ENCODE data around the gene WDR5.
"Not testable (repeated sequence)": the region's sequence is repeated elsewhere in the genome, so short reads cannot be mapped to it uniquely, and the experiment has no call there.

Gene WDR5

DNA sequence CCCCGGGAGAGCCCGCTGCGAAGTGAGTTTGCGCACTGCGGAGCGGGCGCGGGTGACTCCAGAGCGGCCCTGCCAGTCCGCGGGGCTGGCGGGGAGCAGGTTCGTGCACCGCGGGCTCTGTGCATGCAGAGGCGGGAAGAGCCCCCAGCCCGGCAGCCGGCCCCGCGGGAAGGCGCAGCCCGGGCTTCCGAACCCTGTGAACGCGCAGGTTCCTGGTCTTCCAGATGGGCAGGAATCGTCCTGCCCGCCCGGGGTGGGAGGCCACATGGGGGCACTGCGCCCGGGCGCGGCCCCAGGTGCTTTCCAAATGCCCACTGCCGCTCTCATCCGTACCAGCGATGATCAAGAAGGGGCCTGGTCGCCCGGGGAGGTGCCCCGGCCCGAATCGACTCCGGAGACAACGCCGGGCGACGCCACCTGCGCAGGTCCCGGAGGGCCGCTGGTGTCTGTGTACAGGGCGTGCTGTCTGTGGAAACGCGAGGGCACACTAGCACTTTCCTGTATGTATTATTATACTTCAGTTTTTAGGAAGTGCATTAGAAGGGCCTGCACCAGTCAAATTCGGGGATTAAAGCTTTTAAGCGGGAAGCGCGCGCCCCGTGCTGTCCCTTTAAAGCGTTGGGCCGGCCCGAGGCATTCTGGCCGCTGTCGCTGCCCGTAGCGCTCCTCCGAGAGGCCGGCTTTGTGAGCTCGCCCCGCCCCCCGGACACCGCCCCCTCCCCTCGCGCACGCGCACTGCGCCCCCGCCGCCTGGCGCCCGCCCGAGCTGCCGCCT, at the start of gene WDR5:
WDR5 (plus strand) TSS at position 740 of the 775 bp plus-strand sequence. CDS start 3,796 bp downstream, outside the sequence.
- DNase-seq, result peak; percentile 83

DNA sequence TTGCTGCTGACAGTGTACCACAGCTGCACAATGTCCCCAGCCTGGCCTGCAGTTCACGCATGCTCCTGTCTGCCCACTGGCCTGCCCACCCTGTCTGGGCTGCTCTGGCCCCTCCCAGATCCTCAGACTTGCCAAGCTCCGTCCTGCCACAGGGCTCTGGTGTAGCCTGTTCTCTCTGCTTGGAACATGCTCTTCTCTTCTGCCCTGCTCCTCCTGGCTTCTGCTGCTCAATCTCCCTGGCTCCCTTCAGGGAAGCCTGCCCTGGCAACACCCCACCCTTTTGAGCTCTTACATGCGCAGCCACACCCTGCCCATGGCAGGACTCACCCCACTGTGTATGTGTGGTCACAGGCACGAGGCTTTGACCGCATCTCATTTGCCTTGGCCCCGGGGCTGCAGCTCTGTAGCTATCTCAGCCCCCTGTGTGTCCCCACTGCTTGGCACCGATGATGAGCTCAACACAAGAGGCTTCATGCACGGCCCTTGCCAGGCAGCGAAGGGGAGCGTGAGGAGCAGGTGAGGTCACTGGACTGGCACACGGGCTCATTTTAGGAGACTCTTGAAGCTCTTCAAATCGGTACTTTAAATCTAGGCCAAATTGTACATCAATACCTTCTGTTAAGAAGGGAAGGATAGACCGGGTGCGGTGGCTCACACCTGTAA, 47.7 kb upstream of the WDR5 start:
- DNase-seq, result no peak

DNA sequence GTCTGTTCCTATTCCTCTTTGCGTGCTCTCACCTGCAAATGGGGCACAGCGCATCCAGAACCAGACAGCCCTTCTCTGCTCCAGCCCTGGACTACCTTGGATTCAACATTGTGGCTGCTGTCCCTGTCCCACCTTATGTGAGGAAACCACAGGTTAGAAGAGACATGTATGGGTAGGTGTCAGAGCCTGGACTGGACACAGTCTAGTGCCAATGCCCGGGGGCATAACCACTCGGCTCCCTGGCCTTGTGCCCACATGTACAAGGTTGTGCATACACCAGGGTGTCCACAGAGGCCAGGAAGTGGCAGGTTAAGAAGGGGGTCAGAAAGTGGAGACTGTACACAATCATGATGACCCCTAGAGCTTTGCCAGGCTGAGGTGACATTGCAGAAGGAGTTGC, 45.9 kb upstream of the WDR5 start:
- DNase-seq, result no peak

DNA sequence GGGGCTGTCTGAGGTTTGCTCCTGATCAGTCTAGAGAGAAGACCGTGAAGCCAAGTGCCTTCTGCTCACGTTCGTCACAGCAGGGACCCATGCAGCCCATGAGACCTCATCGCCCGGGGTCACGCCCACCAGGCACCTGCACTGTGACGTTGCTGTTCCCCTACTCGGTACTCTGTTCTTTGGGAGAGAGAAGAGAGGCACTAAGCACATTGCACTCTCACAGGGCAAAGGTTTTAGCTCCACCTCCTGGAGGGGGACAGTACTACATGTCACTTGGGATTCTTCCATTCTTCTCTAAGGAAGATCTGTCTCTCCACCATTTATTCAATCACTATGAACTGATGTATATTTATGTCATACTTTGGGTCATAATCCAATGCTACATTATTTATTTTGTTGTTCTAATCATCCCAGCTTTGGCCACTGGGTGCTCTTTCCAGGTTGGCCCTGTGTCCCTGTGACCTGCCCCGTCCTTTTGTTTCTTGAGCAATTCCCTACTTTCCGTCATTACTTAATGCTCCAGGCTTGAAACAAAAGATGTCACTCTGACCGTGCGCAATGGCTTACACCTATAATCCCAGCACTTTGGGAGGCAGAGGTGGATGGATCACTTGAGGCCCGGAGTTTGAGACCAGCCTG, 36.6 kb upstream of the WDR5 start:
- DNase-seq, result peak; percentile 48

DNA sequence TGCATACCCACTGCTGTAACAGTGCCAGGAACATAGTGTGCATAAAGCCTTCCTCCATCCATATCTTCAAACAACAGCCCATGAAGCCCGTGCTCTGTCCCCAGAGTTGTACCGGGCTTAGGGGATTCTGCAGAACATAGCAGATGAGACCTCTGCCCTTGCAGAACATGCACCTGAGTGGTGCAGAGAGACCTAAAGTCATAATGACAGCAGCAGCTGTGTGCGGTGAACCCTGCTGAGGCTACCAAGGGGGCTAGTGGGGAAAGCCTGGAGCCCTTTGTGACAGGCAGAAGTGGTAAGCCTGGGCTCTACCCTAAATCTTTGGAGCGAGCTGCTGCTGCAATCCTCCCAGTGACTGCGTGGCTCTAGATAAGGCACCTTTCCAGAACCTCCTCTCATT, 35.8 kb upstream of the WDR5 start:
- no peak for DNase-seq

DNA sequence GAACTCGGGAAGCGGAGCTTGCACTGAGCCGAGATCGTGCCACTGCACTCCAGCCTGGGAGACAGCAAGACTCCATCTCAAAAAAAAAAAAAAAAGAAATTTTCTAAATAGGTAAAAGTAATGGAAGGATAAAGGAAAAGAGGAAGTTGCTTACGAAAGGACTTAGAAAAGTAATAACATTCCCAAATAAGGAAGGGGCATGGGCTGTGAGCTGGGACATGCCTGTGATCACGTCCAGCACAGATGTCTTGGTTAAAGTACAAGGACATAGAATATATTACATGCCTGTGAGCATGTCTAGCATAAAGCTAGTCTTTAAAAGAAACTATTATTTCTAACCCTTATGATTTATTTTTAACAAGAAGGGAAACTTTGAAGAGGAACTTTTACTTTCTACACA, 34.7 kb upstream of the WDR5 start:
- DNase-seq, result not testable (repeated sequence)

DNA sequence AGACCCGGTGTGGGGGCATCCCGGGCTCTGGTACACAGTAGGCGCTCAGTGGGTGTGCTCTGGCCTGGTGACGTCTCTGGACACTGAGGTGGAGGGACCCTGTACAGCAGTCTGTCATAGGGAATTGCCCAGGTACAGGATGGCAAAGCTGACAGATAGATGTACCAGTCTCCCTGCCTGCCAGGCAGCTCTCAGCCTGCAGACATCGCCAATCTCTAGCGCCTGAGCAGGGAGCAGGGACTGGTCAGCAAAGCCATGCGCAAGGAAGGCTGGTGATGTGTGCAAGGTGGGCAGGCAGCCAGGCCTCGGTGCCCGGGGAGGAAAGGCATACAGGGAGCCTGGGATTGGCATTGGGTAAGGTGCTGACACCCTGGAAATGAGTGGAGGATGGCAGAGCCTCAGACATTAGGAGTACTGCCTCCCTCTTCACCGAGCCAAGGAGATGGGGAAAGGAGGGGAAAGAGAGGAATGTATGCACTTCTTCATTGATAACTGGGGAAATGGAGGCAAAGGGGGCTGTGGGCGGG, 34.2 kb upstream of the WDR5 start:
- no peak for DNase-seq

DNA sequence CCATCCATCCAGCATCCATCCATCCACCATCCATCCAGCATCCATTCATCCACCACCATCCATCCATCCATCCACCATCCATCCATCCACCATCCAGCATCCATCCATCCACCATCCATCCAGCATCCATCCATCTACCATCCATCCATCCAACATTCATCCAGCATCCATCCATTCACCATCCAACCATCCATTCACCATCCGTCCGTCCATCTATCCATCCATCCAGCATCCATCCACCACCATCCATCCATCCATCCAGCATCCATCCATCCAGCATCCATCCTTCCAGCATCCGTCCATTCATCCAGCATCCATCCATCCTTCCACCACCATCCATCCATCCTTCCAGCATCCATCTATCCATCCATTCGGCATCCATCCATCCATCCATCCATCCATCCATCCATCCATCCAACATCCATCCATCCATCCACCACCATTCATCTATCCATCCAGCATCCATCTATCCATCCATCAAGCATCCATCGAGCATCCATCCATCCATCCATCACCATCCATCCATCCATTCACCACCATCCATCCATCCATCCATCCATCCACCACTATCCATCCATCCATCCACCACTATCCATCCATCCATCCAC, 32.4 kb upstream of the WDR5 start:
- DNase-seq, result no peak

DNA sequence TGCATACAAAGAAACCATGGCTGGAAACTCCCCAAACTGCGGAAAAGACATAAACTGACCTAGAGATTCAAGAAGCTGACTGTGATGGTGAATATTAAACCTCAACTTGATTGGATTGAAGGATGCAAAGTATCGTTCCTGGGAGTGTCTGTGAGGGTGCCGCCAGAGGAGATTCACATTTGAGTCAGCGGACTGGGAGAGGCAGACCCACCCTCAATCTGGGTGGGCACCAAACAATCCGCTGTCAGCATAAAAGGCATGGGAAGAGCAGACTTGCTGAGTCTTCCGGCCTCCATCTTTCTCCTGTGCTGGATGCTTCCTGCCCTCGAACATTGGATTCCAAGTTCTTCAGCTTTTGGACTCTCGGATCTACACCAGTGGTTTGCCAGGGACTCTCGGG, 24.8 kb upstream of the WDR5 start:
- no peak for DNase-seq

DNA sequence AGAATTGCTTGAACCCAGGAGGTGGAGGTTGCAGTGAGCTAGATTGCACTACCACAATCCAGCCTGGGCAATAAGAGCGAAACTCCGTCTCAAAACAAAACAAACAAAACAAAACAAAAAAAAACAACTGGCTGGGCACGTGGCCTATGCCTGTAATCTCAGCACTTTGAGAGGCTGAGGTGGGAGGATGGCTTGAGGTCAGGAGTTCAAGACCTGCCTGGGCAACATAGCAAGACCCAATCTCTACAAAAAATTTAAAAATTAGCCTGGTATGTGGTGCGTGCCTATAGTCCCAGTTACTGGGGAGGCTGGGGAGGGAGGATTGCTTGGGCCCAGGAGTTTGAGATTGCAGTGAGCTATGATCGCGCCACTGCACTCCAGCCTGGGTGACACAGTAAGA, 23.3 kb upstream of the WDR5 start:
- no peak for DNase-seq

DNA sequence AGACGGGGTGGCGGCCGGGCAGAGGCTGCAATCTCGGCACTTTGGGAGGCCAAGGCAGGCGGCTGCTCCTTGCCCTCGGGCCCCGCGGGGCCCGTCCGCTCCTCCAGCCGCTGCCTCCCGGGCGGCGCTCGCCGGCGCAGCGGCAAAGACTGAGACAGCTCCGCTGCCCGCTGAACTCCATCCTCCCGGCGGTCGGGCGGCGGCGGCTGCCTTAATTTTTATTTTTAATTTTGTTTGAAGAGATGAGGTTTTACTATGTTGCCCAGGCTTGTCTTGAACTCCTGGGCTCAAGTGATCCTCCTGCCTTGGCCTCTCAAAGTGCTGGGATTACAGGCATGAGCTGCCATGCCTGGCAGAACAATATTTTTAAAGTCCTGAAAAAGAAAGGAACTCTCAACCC, 16.9 kb upstream of the WDR5 start:
- DNase-seq, result not testable (repeated sequence)

DNA sequence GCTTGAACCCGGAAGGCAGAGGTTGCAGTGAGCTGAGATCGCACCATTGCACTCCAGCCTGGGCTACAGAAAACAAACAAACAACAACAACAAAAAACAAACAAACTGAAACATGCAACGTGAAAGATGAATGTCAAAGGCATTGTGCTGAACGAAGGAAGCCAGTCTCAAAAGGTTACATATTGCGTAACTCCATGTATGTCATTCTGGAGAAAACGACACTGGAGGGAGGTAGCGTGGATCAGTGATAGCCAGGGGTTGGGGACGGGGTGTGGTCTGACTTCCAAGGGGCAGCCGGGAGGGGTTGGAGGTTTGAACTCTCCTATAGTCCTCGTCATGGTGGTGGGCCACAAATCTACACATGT, 12.1 kb upstream of the WDR5 start:
- DNase-seq, result no peak

DNA sequence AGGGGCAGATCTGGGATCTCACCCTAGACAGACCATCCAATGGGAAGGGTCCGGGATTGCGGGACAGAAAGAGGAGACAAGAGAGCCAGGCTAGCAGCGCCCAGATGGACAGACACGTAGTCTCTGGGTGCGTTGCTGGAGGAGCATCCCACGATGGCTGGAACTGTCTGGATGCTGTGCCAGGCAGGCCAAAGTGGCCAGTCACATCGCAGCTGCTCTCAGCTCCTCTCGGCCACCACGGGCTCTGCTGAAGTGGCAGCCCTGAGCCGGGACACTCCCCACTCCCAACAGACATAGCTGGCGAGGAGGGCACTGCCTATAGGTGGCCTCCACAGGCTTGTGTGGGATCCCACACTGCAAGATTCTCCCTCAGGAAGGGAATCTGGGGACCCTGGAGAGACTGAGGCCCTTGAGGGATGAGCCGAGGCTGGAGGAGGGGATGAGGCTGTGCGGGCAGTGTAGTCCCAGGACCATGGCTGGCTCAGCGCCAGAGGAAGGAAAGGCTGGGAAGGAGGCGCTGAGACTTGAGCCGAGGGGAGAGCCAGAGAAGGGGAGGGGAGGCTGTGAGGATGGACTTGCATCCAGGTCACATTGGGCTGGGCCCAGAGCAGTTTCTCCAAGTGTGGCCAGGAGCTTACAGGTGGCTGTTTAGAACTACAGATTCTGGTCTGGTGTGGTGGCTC, 10.3 kb upstream of the WDR5 start:
- no peak for DNase-seq

DNA sequence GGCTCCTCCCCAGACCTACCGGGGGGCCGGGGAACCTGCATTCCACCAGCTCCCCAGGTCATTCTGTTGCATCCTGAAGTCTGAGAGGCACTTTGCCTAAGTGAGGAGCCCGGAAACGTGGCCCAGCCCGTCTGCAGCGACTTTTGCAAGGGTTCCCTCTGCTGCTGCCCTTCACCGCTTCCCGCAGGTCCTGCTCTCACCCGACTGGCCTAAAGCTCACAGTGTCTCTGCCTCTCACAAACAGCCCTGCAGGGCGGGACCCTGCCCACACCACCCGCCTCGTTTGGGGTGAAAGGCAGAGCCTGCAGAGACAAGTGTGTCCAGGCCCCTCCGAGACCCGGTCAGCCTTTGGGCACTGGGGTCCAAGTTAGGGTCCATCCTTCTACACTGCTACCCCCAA, 9.5 kb upstream of the WDR5 start:
- no peak for DNase-seq

DNA sequence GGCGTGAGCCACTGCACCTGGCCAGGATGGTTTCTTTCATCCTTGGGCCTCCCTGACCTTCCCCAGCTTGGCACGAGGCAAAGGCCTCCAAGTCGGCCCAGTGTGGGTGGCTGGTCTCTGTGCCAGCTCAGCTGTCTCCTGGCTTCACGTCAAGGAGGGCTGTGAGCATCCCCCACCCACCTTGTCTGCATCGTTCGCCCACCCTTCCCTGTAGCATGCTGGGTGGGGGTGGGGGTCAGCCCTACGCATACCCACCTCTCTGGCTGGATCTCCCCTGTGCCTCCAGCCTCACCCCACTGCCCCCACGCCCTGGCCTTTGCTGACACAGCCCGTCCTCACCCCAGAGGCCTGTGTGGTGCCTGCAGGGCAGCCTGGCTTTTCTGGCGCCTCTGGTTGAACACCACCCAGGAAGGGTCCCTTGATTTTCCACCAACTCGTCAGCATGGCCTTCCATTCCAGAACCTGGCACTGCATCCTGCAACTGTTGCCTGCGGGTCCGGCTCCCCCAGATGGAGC, 8.8 kb upstream of the WDR5 start:
- no peak for DNase-seq

DNA sequence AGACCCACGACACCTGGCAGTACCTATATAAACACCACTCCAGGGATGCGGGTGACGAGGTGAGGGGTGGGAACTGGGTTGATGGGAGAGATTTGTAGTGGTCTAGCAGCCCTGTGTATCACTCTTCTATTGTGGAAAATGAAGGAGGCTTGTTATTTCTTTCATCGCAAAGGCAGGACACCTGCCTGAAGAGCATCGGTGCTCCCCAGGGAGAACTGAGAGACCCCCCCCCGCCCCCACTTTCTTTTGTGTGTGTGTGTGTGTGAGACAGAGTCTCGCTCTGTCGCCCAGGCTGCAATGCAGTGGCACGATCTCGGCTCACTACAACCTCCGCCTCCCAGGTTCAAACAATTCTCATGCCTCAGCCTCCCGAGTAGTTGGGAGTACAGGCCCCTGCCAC, 8.3 kb upstream of the WDR5 start:
- no peak for DNase-seq

DNA sequence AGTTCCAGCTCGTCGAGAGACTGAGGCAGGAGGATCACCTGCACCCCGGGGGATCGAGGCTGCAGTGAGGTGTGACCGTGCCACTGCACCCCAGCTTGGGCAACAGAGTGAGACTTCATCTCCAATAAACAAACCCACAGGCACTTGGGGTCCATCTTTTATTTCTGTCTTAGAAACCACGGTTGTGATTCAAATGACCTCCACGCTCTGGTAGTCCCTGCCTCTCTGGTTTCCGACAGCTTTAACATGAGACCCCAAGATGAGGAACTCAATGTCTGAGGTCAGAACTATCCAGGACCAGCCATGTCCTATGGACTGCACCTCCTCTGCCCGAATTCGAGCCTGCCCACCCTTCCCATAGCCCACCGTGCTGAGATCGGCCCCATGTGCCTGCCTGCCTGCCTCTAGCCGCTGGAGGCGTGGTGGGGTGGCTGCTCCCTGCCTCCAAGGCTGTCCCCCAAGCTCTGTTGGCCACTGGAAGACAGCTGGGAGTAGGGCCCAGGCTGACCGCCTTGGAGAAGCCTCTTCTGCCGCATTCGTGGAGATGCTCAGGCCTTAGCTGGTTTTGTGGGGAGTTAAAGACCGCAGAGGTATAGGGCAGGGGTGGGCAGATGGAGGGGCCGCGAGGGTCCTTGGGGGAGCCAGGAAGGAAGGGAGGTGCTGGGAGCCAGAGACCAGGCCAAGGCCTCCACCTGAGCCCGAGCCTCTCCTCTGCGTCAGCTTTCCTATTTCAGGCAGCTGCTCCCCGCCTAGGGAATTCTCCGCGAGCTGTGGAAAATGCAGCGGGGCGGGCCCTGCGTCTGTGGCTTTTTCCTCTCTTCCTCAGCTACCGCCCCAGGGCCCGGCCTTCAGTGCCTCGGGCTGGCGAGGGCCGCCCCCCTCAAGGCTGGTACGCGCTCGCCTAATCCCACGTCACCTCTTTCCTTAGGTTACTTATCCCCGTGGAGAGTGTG, 6.9 kb upstream of the WDR5 start:
- DNase-seq, result no peak

DNA sequence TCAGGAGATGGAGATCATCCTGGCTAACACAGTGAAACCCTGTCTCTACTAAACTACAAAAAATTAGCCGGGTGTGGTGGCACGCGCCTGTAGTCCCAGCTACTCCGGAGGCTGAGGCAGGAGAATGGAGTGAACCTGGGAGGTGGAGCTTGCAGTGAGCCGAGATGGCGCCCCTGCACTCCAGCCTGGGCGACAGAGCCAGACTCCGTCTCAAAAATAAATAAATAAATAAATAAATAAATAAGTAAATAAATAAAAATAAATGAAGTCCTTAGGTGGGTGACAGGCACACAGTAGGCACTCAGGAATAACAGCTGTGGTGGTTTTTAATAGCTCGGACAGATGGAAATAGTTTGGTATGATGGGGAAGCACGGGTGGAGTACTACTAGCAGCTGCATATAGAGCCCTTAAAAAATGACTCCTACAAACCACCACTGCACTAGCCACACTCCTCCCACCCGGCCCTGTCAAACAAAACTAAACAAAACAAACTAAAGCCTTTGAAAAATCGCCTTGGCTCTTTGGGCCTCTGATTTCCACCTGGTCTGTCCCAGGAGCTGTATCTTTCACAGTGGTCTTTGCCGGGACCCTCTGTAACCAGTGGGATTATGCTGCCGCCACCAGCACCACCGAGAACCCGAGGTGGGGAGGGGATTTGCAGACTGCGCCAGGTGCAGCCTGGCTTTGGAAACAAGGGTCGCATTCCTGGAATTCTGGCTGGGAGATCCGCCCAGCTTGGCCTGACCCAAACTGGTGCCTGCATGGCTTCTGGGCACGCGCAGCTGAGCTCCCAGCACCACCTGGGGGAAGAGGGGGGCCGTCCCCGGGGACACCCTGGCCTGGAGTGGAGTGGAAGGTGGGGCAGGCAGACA, 5.1 kb upstream of the WDR5 start:
- no peak for DNase-seq

DNA sequence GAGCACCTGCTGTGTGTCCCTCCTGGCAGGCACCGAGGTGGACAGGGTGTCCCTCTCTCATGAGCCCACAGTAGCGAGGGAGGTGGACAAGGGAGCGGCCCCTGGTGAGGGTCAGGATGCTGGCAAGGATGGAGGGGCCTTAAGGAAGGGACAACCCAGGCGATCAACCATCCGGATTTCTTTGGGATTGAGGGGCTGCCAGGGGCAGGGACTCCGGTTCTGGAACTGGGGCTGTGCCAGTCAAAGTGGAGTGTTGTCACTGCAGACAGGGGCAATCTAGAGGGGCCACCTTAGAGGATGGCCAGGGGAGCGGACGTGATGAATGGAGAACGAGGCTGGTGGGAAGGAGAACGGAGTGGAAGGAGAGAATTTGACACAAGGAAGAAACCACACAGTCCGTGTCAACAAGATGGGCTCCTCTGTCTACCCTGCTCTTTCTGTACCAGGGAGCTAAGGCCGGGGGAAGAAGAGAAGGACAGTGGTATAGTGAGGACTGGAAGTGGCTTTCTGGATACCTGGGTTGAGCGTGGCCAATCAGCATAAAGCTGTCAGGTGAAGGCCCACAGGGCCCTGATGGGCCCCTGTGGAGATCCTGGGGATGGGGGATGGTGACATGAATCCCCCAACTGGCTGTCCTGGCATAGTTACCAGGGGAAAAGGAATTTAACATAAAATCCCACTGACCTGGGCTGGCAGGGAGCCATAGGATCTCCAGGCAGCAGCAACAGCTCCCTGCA, 4.2 kb upstream of the WDR5 start:
- DNase-seq, result no peak

Data from KG1 (cell line).